DMS 273 (cell line): ENCODE measurements around the gene TPTE.
"Not testable (repeated sequence)": the region's sequence is repeated elsewhere in the genome, so short reads cannot be mapped to it uniquely, and the experiment has no call there.

ENCODE experiments used
- DNase-seq: peaks from one replicate; lab custom pipeline; 2025; ENCODE audit not compliant: unreplicated experiment; lab: John Stamatoyannopoulos, UW

Gene TPTE

DNA sequence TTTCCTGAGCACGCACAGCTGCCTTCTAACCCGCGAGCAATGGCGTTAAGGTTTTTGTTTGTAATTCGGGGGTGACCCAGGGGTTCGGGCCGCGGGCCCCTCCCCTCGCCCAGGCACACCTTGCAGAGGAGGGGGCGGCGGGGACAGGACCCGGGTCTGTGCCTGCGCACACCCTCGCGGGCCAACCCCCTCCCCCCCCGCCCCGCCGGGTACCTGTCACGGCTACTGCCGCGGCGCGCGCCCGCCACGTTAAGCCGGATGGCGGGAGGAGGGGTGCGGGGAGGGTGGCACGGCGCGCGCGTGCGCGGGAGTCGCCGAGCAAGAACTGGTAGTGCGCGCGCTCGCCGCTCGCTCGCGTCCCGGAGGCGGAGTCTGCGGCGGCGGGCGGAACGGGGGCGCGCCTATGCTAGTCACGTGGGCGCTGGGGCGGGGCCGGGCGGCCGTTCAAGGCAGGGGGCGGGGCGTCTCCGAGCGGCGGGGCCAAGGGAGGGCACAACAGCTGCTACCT lies at the start of gene TPTE:
Gene TPTE (plus strand): TSS at position 493 of the 508 bp plus-strand sequence. CDS start 17,141 bp downstream, outside the sequence.
- DNase-seq, result no peak

DNA sequence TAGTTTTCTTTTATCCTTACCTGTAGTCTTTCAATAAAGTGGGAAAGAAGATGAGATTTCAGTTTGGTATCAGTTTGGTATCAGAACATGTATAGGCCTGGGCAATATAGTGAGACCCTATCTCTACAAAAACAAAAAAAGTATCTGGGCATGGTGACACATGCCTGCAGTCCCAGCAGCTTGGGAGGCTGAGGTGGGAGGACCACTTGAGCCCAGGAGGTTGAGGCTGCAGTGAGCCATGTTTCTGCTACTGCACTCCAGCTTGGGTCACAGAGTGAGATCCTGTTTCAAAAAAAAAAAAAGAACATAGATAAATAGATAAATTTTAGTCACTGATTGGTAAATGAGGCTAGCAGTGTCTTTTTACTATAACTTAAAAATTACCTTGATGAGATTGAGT lies 49.4 kb upstream of the TPTE start:
- not testable (repeated sequence) for DNase-seq

DNA sequence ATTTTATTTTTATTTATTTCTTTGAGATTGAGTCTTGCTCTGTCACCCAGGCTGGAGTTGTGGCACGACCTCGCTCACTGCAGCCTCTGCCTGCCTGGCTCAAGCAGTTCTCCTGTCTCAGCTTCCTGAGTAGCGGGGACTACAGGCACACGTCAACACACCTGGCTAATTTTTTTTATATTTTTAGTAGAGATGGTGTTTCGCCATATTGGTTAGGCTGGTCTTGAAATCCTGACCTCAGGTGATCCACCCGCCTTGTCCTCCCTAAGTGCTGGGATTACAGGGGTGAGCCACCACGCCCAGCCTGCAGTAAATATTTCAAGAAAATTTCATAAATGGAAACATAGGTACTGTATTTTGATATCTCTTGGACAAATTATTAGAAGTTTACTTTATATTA lies 43.6 kb upstream of the TPTE start:
- DNase-seq, result not testable (repeated sequence)

DNA sequence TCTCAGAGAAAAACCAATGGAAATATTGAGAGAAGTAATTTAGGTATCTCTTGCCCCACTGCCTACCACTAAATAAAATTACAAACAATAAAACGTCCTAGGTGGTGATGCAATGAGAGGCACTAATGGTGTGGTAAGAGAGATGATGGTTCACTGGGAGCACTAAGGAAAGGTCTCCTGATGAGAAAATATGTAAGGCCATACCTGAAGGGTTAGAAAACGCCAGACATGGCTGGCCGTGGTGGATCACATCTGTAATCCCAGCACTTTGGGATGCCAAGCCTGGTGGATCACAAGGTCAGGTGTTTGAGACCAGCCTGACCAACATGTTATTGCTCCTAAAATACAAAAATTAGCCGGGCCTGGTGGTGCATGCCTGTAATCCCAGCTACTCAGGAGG lies 41.5 kb upstream of the TPTE start:
- DNase-seq, result not testable (repeated sequence)

DNA sequence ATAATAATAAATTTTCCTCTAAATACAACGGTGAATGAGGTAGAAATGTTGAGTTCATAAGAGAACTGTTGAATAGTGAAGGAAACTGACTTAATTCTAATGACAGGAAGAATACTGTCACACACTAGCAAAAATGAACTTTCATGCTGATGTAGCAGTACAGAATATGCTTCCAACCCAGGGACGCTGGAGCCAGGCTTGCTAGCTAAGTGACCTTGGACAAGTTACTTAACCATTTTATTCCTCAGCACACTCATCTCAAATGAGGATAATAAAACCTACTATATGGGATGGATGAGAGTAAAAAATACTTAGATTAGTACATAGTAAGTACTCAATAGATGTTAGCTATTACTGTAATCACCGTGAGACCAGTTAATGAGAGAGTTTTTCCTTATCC lies 36.5 kb upstream of the TPTE start:
- not testable (repeated sequence) for DNase-seq

DNA sequence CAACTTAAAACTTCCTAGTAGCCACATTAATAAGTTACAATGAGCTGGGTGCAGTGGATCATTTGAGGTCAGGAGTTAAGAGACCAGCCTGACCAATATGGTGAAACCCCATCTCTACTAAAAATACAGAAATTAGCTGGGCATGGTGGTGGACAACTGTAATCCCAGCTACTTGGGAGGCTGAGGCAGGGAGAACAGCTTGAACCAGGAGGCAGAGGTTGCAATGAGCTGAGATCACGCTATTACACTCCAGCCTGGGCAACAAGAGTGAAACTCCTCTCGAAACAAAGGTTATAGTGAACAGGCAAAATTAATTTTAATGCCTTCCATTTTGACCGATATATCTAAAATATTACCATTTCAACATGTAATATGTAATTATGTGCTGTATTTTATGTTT lies 30.9 kb upstream of the TPTE start:
- not testable (repeated sequence) for DNase-seq

DNA sequence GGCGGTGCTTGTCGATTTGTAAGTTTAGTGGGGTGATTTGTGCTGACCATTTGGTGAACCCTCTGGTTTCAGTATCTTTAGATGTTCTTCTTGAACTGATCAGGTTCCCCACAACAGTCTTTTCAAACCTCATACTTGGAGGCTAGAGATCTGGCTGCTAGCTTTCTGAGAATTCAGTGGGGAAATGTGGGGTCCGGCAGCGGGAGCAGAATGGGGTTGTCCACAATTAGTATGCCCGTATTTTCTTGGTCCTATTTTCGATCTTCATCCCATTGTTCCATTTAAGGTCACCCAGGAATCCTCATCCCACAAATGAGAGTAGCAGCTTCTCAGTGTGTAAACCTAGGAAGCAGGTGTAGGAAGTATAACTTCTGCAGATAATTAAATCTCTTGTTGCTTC lies 10.3 kb upstream of the TPTE start:
- DNase-seq, result no peak

DNA sequence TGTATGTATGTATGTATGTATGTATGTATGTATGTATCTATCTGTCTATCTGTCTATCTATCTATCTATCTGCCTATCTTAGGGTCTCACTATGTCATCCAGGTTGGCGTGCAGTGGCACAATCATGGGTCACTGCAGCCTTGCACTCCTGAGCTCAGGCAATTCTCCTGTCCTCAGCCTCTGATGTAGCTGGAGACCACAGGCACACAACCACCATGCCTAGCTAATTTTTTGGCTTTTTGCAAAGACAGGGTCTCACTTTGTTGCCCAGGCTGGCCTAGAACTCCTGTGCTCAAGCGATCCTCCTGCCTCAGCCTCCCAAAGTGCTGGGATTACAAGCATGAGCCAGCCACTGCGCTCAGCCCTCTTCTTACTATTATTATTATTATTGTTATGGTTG lies 4.5 kb upstream of the TPTE start:
- not testable (repeated sequence) for DNase-seq

DNA sequence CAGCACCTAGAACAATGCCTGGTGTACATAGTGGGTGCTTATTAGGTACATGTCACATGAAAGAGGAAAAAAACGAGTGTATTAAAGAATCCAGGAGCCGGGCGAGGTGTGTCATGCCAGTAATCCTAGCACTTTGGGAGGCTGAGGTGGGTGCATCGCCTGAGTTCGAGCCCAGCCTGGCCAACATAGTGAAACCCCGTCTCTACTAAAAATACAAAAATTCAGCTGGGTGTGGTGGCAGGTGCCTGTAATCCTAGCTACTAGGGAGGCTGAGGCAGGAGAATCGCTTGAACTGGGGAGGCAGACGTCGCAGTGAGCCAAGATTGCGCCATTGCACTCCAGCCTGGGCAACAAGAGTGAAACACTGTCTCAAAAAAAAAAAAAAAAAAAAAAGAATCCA lies 3.5 kb upstream of the TPTE start:
- DNase-seq, result not testable (repeated sequence)

DNA sequence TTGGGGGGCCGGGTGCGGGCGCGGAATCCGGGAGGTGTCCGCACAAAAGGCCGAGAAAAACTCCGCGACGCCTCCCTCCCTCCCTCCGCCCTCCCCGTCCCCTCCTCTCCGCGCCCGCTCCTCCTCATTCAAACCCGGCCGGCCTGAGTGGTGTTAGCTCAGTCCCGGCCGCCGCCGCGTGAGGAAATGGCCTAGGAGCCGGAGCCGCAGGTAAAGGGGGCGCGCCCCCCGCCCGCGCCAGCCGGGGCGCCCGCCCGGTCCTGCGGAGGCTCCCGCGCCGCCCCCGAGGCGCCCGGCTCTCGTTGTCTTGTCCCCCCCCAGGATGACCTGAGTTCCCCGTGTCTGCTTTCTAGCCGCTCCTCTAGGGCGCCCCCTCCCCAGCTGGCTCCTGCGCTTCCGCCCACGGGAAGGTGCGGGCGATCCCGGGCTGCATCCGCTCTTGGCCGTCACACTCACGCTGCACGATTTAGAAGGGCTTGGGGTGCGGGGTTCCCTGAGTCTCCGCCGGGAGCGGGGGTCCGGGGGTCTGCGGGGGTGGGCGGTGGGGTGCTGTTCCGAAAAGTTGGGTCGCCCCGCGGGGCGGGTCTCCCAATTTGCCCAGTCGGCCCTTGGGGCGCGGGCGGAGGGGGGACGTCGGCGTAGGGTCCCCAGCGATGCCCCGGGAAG lies 585 bp downstream of the TPTE start:
- DNase-seq, result not testable (repeated sequence)

DNA sequence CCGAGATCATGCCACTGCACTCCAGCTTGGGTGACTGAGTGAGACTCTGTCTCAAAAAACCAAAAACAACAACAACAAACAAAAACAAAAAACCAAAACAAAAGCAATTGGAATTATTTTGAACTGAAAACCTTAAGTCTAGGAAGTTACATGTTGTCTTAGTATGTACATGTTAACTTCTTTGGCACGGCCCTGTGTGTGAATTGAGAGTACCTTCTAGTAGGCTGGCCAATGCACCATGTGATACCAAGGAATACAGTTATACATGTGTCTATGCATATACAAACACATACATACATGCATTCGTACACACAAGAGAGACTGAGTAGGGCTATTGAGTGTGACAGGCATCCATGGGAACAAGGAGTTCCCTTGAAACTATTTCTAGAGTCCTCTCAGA lies 18.6 kb downstream of the TPTE start:
- DNase-seq, result no peak

DNA sequence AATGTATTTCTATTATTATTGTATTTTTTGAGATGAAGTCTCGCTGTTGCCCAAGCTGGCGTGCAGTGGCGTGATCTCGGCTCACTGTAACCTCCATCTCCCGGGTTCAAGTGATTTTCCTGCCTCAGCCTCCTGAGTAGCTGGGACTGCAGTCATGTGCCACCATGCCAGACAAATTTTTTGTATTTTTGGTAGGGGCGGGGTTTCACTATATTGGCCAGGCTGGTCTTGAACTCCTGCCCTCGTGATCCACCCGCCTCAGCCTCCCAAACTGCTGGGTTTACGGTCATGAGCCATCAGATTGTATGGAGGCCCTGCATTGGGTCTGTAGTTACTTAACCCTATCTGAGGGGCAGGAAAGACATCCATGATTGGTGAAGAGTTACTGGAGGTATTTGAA lies 23.0 kb downstream of the TPTE start:
- not testable (repeated sequence) for DNase-seq

DNA sequence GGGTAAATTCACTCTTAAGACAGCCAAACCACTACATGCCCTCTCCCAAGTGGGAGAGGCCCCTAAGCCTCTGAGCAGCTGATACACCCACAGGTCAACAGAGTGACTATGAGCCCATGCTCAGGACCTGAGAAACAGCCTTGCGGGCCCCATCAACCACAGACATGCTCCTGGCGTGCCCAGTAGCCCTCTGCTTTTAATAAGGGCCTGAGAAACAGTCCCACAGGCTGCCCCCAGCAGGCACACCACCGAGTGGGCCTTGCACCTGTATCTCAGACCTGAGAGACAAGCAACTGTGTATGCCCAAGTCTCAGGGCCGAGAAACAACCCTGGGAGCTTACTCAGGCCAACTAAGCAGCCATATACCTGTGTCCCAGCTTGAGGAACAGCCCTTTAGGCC lies 26.5 kb downstream of the TPTE start:
- not testable (repeated sequence) for DNase-seq

DNA sequence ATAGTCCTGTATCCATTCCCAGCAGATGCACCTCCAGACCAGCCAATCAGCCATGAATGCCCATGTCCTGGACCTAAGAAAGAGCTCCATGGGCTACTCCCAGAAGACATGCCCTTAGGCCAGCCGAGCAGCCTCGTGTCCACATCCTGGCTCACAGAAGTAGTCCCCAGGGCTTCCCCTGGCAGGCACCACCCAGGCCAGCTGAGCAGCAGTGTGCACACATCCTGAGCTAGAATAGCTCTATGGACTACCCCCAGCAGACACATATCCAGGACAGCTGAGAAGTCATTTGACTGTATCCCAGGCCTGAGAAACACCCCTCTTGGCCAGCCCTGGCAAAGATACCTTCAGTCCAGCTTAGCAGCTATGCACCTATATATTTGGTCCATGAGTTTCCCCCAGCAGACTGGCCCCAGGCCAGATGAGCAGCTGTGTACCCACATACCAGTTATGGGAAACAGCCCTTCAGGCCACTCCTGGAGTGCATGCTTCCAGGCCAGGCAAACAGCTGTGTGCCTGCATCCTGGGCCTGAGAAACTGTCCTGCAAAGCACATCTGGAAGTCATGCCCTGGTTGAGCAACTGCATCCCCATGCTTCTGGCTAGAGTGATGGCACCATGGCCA lies 27.1 kb downstream of the TPTE start:
- DNase-seq, result not testable (repeated sequence)

DNA sequence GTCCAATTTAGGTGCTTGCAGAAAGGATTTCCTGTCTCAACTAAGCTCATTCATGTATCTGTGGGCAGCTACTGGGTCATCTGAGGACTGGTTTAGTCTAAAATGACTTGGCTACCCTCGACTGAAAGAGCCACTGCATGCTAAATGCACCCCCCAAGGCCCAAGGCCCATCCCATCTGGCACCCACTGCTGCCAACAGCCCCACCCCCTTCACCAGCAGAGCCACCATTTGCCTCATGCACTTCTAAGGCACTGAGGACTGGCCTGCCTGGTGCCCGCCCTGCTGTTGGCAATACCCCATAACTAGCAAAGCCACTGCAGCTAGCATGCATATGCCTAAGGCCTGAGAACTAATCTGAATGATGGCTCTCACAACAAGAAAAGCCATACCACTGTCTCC lies 49.4 kb downstream of the TPTE start:
- not testable (repeated sequence) for DNase-seq

DNA sequence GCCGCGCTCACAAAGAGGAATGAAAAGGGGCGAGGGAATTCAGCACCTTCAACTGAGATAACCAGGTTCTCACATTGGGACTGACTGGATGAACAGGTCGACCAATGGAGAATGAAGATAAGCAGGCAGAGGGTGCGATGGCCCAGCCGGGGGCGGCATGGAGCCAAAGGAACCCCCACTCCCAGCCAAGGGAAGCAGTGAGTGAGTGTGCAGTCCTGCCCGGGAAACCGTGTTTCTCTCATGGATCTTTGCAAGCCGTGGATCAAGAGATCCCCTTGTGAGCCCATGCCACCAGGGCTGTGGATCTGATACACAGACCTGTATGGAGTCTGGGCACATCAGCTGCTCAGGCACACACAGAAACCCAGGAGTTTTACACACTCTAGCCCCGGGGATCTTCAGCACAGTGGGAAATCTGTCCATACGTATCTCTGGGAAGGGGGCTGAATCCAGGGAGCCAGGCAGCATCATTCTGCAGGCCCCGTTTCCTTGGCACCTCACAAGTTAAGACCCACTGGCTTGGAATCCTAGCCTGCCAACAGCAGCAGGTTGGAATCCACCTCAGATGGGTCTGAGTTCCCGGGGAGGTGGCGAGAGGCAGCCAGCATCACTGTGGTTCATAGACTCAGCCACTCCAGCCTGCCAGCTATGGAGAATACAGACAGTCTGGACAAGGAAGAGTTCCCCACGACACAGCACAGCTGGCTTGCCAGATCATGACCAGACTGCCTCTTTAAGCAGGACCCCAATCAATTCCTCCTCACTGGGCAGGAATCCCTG lies 53.3 kb downstream of the TPTE start:
- DNase-seq, result not testable (repeated sequence)

DNA sequence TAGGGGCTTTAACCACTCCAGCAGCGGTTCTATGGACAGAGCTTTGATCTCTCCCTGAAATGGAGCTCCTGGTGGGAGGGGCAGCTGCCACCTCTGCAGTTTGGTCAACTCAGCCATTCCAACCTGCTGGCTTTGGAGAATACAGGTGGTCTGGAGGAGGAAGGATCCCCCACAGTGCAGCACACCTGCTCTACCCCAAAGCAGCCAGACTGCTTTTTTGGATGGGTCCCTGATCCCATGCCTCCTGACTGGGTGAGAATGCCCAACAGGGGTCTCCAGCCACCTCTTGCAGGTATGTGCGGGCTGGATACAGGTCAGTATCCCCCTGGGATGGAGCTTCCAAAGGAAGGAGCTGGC lies 53.9 kb downstream of the TPTE start:
- no peak for DNase-seq

DNA sequence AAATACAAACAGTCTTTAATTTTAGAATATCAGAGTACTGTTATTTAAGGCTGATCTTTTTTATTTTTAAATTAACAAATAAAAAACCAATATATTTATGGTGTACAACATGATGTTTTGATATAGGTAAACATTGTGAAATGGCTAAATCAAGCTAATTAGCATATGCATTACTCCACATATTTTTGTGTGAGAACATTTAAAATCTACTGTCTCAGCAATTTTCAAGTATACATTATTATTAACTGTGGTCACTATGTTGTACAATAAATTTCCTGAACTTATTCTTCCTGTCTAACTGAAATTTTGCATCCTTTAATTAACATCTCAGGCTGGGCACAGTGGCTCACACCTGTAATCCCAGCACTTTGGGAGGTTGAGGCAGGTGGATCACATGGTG lies 57.5 kb downstream of the TPTE start:
- not testable (repeated sequence) for DNase-seq

DNA sequence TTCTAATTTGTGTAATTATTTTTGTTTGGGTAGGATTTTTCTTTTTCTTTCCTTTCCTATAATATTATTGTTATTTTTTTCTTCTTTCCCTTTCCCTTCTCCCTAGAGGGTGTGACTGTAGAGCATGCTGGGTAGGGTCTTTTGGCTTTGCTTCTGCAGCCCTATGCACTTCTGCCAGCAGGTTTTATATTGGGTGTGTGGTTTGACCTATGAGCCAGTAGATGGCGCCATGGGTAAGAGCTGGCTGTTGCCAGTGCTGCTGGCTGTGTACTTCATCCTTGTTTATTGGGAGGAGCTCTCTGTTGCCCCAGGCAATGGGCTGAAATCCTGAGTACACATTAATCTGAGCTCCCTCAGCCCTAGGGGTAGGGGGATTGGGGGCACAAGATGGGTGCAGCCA lies 67.7 kb downstream of the TPTE start:
- not testable (repeated sequence) for DNase-seq

DNA sequence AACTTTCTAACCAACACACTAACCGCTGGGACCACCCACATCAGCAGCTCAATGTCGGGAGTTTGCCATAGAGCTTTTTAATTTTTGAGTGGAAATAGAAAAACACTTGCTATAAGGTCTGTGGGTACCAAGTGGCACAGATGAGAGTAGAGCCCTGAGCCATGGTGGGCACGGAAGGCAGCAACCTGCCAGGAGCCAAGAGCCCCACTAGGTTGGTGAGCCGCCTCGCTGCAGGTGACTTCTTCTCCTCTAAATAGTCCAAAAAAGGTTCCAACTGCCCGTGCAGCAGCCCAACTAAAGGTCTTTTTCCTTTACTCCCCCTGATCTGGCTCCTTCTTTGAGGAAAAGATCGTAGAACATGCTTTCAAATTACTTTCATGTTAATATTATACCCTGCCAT lies 85.7 kb downstream of the TPTE start:
- not testable (repeated sequence) for DNase-seq

DNA sequence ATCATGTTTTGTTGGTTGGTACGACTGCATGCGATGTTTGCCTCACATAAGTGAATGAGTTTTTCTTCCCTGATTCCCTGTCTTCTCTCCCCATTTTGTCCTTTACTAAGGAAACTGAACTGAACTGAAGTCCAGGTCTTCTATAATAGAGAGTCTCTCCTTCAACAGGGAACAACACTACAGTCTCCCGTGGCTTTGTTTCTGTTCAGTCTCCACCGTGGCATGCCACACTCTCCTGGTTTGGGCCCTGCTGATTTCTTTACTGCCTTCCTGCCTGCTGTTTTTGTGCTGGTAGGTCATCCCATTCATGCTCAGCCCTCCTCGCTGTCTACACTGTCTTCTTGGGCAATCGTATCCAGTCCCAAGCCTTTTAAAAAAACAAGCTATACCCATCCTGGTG lies 92.9 kb downstream of the TPTE start:
- not testable (repeated sequence) for DNase-seq

DNA sequence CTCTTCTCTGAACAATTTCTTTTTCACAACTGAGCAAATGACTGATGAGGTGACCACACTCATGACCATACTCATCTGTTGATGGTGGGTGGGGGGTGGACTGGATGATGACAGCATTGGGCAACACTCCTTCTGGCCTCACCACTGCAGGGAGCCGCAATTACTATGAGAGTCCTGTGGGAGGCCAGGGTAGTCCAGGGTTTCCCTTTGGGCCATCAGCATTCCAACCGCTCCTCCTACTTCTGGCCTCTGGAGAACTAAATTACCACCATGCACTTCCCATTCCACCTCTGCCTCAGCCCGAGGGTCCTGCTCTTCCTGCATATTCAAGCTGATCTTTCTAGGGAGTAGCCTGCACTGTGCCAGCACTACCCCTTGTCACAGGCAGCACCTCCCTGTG lies 94.7 kb downstream of the TPTE start:
- DNase-seq, result not testable (repeated sequence)
